NCI-H2227 (cell line): ENCODE data around the gene FUS.

ENCODE experiments used
- DNase-seq: peaks from one replicate; lab custom pipeline; 2025; ENCODE audit not compliant: unreplicated experiment; lab: John Stamatoyannopoulos, UW

FUS gene

DNA sequence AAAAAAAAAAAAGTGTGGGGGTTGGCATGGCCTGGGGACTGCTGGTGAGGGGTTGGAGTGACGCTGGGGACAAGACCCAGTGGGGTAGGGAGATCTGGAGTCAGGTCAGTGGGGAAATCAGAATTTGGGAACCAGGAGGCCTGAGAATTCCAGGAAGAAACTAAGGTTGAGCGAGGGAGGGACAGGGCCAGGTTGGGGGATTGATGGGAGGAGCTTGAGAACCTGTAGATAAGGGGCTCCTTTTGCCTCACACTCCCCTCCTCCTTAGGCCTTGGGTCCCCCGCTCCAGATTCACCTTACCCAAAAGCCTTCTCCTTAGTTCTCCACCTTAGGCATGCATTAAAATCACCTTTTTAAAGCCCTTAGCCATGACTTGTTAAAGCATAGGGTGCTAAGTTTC lies 45.3 kb downstream of the FUS start:
- no peak for DNase-seq

DNA sequence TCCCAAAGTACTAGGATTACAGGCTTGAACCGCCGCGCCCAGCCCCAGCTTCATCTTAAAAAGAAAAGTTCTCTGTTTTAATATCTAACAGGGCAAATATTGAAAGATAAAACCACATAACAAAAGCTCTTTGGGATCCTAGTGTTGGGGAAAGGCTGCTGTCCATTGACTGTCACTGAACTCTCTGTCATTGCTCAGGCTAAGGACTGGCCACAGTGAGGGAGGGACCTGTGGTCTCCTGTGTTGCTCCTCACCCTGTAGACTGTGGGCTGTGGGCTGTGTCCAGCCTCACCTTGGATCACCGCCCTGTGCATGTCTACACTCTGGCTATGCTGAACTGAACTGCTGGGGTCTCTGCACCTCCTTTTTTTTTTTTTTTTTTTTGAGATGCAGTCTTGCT lies 48.3 kb downstream of the FUS start:
- no peak for DNase-seq

DNA sequence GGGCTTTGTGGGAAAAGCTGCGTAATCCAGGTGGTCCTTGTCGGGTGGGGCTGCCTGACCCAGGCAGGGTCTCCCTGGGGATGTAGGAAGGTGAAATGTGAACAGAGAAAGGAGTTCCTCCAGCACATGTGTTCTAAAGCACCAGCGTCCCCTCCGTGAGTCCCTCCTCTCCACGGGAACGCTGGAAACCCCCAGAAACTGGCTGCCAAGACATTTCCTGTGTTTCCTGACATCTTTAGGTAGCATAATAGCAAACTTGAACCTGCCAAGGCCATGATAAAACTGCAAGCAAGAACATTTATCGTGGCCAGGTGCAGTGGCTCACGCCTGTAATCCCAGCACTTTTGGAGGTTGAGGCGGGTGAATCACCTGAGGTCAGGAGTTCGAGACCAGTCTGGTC lies 49.6 kb downstream of the FUS start:
- no peak for DNase-seq

DNA sequence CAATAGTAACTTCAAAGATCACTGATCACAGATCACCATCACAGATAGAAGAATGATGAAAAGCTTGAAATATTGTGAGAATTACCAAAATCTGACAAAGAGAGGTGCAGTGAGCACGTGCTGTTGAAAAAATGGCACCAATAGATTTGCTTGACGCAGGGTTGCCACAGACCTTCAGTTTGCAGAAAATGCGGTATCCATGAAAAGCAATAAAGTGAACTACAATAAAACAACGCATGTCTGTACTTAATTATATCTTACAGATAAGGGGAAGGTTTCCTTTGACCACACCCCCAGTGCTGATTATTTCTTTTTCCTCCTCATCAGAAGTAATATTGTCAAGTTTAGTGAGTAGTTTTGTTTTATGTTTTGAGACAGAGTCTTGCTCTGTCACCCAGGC lies 58.1 kb downstream of the FUS start:
- no peak for DNase-seq
